HepG2 (cell line): Measurements from ENCODE around the gene MMP25. TPM values are rescaled to one million over a fixed set of nuclear protein-coding genes. Genes with fewer than 3 reads are reported as not detected.

Source experiments
- HDAC2 ChIP-seq: sonication (generic); formaldehyde crosslinking; IDR thresholded peaks from 2 replicates; pipeline ENCODE4 v1.4.0; 2020; ENCODE audit warnings: missing genetic modification reagents
- IRX3 ChIP-seq: sonication (generic); formaldehyde crosslinking; IDR thresholded peaks from 2 replicates; pipeline ENCODE4 v1.8.1; 2023; ENCODE audit warnings: mild to moderate bottlenecking, low read depth, missing genetic modification reagents, borderline replicate concordance
- MYNN ChIP-seq: sonication (generic); formaldehyde crosslinking; IDR thresholded peaks from 2 replicates; pipeline ENCODE4 v1.4.0; 2020; ENCODE audit warnings: mild to moderate bottlenecking, low read depth, missing genetic modification reagents
- SRY ChIP-seq: sonication (generic); formaldehyde crosslinking; IDR thresholded peaks from 2 replicates; pipeline ENCODE4 v1.8.0; 2022; ENCODE audit warnings: mild to moderate bottlenecking, missing genetic modification reagents
- ZFP36L1 ChIP-seq: sonication (generic); formaldehyde crosslinking; IDR thresholded peaks from 2 replicates; pipeline ENCODE4 v1.8.0; 2022; ENCODE audit warnings: mild to moderate bottlenecking, missing genetic modification reagents, moderate library complexity
- ZNF160 ChIP-seq: sonication (generic); formaldehyde crosslinking; IDR thresholded peaks from 2 replicates; pipeline ENCODE4 v1.8.0; 2022; ENCODE audit warnings: mild to moderate bottlenecking, inconsistent platforms, missing genetic modification reagents
- ZNF607 ChIP-seq: sonication (generic); formaldehyde crosslinking; IDR thresholded peaks from 2 replicates; pipeline ENCODE4 v1.5.1; 2020; ENCODE audit warnings: missing genetic modification reagents, mild to moderate bottlenecking, borderline replicate concordance
- polyA plus RNA-seq, 8 experiments: library from polyadenylated mRNA; depleted of rRNA in 3 of 8; stranded (reverse) in 7 of 8; unstranded in 1 of 8; fragments of >200 nt; fragmentation: Illumina TruSeq in 4 of 8; extraction: Trizol in 4 of 8; gene quantifications; 2 replicates each; pipeline versions ENCODE4 v1.2.1 to v1.2.3, GENCODE V29; 2011 to 2016; ENCODE audit warnings: low read depth in 4 of 8, missing spikeins in 1 of 8, mixed read lengths in 1 of 8; ENCODE audit not compliant: insufficient read depth in 1 of 8
- total RNA-seq, 5 experiments: library from RNA; depleted of rRNA; stranded (reverse); fragments of >200 nt; fragmentation: Illumina TruSeq; extraction: Trizol; gene quantifications; 2 replicates each; pipeline ENCODE4 v1.2.3, GENCODE V29; 2016; ENCODE audit warnings: low read depth in 1 of 5
- TF ChIP-seq, protein P1 (sequence below): sonication (generic); formaldehyde crosslinking; IDR thresholded peaks from 2 replicates; pipeline ENCODE4 v1.4.0; 2020; ENCODE audit warnings: mild to moderate bottlenecking, low read depth, missing genetic modification reagents
- TF ChIP-seq, protein P2 (sequence below), 2 experiments: sonication (generic) in 1 of 2; formaldehyde crosslinking in 1 of 2; IDR thresholded peaks; 2 replicates each; pipeline versions ENCODE4 v1.4.0 to v1.6.1; 2018 to 2020; ENCODE audit warnings: missing genetic modification reagents in 2 of 2, borderline replicate concordance in 1 of 2, low read depth in 1 of 2, mild to moderate bottlenecking in 1 of 2, missing biosample characterization in 1 of 2
- TF ChIP-seq, protein P3 (sequence below): sonication (generic); formaldehyde crosslinking; IDR thresholded peaks from 2 replicates; pipeline ENCODE4 v1.4.0; 2020; ENCODE audit warnings: missing genetic modification reagents, borderline replicate concordance
- TF ChIP-seq, protein P4 (sequence below): IDR thresholded peaks from 2 replicates; pipeline ENCODE4 v1.6.1; 2016; ENCODE audit warnings: mild to moderate bottlenecking
- TF ChIP-seq, protein P5 (sequence below): sonication (generic); formaldehyde crosslinking; IDR thresholded peaks from 2 replicates; pipeline ENCODE4 v1.5.0; 2020; ENCODE audit warnings: mild to moderate bottlenecking, missing genetic modification reagents, borderline replicate concordance

Gene MMP25
- total and polyA plus RNA-seq, 2 of the 13 experiments (the other 11 are each of a cell fraction or from before 2014, with no cell fraction given) = 0.04 to 0.08 TPM

DNA sequence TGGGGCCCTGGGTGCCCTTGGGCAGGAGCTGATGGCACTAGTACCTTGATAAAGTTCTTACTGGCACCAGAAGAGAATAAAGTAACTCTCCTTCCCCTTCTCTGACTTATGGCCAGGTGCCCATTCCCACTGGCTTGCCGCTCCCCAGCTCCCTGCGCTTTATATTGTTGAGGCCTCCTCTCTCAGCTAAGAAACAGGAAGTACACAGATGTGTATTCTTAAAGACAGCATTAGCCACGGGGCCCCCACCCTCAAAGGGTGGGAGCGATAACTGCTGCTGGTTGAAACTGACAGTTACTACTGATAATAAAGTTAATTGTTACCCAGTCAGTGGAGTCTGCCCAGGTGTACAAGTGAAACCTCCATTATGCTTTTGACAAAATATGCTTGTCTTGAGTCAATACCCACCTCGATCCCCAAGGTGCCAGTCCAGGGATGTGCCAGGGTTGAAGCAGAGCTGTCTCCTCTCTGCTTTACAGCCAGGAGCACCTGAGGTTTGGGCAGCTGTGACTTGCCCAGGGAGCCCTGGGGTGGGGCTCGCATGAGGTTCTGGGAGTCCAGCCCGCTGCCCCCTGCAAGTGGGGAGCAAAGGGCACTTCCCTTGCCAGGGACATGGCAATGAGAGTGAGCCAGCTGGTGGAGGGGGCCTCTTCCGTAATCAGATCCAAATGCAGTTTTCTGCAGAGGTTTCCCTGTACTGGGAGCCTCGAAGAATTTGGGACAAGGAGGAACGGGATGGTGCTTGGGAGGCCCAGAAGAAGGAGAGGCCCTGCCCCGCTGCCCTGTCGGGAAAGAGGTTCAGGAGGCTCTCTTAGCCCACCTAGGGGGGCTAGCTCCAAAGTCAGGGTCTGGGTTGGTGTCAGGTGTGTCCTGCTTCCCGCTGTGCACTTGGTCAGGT, 39.1 kb upstream of the MMP25 start (continued):
- TF ChIP-seq, protein P1, sequence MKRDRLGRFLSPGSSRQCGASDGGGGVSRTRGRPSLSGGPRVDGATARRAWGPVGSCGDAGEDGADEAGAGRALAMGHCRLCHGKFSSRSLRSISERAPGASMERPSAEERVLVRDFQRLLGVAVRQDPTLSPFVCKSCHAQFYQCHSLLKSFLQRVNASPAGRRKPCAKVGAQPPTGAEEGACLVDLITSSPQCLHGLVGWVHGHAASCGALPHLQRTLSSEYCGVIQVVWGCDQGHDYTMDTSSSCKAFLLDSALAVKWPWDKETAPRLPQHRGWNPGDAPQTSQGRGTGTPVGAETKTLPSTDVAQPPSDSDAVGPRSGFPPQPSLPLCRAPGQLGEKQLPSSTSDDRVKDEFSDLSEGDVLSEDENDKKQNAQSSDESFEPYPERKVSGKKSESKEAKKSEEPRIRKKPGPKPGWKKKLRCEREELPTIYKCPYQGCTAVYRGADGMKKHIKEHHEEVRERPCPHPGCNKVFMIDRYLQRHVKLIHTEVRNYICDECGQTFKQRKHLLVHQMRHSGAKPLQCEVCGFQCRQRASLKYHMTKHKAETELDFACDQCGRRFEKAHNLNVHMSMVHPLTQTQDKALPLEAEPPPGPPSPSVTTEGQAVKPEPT (CRISPR knock-in tag) = no peak
- TF ChIP-seq, protein P2, sequence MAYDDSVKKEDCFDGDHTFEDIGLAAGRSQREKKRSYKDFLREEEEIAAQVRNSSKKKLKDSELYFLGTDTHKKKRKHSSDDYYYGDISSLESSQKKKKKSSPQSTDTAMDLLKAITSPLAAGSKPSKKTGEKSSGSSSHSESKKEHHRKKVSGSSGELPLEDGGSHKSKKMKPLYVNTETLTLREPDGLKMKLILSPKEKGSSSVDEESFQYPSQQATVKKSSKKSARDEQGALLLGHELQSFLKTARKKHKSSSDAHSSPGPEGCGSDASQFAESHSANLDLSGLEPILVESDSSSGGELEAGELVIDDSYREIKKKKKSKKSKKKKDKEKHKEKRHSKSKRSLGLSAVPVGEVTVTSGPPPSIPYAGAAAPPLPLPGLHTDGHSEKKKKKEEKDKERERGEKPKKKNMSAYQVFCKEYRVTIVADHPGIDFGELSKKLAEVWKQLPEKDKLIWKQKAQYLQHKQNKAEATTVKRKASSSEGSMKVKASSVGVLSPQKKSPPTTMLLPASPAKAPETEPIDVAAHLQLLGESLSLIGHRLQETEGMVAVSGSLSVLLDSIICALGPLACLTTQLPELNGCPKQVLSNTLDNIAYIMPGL (CRISPR knock-in tag; IDR thresholded peaks at IDR 0.05; ENCODE audit: borderline replicate concordance in 1 of 2, low read depth in 1 of 2) = no peak; a peak in 1 of 4 replicates
- TF ChIP-seq ZNF607 (CRISPR knock-in tag) (no peak), SRY (CRISPR knock-in tag) (no peak), HDAC2 (no peak; the same call in 1 of the 2 replicates), ZNF160 (no peak), ZFP36L1 (CRISPR knock-in tag) (no peak), MYNN (no peak), IRX3 (CRISPR knock-in tag) (no peak)
- TF ChIP-seq, protein P3, sequence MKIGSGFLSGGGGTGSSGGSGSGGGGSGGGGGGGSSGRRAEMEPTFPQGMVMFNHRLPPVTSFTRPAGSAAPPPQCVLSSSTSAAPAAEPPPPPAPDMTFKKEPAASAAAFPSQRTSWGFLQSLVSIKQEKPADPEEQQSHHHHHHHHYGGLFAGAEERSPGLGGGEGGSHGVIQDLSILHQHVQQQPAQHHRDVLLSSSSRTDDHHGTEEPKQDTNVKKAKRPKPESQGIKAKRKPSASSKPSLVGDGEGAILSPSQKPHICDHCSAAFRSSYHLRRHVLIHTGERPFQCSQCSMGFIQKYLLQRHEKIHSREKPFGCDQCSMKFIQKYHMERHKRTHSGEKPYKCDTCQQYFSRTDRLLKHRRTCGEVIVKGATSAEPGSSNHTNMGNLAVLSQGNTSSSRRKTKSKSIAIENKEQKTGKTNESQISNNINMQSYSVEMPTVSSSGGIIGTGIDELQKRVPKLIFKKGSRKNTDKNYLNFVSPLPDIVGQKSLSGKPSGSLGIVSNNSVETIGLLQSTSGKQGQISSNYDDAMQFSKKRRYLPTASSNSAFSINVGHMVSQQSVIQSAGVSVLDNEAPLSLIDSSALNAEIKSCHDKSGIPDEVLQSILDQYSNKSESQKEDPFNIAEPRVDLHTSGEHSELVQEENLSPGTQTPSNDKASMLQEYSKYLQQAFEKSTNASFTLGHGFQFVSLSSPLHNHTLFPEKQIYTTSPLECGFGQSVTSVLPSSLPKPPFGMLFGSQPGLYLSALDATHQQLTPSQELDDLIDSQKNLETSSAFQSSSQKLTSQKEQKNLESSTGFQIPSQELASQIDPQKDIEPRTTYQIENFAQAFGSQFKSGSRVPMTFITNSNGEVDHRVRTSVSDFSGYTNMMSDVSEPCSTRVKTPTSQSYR (CRISPR knock-in tag) = no peak
- TF ChIP-seq, protein P4, sequence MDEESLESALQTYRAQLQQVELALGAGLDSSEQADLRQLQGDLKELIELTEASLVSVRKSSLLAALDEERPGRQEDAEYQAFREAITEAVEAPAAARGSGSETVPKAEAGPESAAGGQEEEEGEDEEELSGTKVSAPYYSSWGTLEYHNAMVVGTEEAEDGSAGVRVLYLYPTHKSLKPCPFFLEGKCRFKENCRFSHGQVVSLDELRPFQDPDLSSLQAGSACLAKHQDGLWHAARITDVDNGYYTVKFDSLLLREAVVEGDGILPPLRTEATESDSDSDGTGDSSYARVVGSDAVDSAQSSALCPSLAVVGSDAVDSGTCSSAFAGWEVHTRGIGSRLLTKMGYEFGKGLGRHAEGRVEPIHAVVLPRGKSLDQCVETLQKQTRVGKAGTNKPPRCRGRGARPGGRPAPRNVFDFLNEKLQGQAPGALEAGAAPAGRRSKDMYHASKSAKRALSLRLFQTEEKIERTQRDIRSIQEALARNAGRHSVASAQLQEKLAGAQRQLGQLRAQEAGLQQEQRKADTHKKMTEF (CRISPR knock-in tag) = no peak; the same call in 1 of the 2 replicates
- TF ChIP-seq, protein P5, sequence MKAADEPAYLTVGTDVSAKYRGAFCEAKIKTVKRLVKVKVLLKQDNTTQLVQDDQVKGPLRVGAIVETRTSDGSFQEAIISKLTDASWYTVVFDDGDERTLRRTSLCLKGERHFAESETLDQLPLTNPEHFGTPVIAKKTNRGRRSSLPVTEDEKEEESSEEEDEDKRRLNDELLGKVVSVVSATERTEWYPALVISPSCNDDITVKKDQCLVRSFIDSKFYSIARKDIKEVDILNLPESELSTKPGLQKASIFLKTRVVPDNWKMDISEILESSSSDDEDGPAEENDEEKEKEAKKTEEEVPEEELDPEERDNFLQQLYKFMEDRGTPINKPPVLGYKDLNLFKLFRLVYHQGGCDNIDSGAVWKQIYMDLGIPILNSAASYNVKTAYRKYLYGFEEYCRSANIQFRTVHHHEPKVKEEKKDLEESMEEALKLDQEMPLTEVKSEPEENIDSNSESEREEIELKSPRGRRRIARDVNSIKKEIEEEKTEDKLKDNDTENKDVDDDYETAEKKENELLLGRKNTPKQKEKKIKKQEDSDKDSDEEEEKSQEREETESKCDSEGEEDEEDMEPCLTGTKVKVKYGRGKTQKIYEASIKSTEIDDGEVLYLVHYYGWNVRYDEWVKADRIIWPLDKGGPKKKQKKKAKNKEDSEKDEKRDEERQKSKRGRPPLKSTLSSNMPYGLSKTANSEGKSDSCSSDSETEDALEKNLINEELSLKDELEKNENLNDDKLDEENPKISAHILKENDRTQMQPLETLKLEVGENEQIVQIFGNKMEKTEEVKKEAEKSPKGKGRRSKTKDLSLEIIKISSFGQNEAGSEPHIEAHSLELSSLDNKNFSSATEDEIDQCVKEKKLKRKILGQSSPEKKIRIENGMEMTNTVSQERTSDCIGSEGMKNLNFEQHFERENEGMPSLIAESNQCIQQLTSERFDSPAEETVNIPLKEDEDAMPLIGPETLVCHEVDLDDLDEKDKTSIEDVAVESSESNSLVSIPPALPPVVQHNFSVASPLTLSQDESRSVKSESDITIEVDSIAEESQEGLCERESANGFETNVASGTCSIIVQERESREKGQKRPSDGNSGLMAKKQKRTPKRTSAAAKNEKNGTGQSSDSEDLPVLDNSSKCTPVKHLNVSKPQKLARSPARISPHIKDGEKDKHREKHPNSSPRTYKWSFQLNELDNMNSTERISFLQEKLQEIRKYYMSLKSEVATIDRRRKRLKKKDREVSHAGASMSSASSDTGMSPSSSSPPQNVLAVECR (CRISPR knock-in tag) = peak; percentile 16; the same call in 1 of the 2 replicates
